ENCODE measurements around the gene BDP1.
"Not testable (repeated sequence)": the region's sequence is repeated elsewhere in the genome, so short reads cannot be mapped to it uniquely, and the experiment has no call there.

BDP1 gene, protein sequence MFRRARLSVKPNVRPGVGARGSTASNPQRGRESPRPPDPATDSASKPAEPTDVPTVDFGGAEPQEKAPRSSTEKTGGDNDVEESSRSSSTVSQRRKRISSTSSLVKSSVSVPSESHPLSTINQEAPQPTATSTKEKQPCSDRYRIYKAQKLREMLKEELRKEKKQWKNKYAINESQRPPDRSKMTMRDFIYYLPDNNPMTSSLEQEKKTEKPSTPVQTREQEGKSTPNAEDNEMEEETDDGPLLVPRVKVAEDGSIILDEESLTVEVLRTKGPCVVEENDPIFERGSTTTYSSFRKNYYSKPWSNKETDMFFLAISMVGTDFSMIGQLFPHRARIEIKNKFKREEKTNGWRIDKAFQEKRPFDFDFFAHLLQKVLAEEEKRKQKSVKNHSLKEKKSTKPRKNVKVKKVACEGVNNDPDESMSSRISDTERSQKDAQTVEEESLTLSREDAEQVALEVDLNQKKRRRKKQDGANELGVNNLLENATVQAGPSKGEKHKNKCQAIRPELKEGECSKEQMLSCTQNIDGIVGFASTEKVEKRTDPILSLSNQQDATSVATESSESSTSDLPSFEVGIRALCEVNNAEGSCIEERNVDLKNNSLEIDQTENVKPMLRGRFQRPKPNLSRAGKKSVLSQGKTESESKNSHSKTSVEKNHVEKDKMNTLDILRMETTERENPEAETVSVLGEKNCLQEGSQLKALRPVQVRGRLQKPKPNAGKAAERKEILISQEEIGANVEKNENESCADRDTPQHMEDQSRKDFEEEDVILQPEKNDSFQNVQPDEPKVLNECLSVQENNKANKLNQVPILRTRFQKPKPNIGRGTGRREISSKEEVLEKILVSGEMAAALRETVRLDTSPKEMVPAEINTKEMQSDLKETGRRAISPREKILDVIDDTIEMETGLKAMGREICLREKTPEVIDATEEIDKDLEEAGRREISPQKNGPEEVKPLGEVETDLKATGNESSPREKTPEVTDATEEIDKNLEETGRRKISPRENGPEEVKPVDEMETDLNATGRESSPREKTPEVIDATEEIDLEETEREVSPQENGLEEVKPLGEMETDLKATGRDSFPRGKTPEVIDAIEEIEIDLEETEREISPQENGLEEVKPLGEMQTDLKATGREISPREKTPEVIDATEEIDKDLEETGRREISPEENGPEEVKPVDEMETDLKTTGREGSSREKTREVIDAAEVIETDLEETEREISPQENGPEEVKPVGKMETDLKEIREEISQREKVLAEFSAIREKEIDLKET (N-terminal part only)

GRCh38 chr5:71455427-71456361, at the start of gene BDP1:
Gene BDP1, plus strand, starts transcription at chr5:71455651. Its CDS starts 227 bp downstream, at chr5:71455878.
- DNase-seq (ENCODE audit: low spot score) = peak; percentile 95

- DNase-seq (ENCODE audit: low spot score) = not testable (repeated sequence)
Measured at GRCh38 chr5:71410088-71410487, 45.4 kb upstream of the BDP1 start.

GRCh38 chr5:71415626-71416025, 39.8 kb upstream of the BDP1 start:
- DNase-seq (ENCODE audit: low spot score) = not testable (repeated sequence)

DNA sequence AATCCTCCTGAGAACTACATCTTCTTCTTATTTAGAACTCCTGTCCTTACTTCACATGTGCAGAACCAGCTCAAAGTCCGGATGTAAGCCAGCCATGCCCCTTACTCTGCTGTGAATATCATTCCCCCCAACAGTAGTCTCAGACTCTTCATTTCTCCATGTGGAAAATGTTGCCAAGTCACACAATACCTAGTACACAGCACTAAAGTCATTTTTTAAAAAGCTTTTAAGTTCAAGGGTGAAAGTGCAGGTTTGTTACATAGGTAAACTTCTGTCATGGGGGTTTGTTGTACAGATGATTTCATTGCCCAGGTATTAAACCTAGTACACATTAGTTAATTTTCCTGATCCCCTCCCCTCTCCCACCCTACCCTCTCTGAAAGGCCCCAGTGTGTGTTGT, 37.4 kb upstream of the BDP1 start:
- not testable (repeated sequence) for DNase-seq (ENCODE audit: low spot score)

DNA sequence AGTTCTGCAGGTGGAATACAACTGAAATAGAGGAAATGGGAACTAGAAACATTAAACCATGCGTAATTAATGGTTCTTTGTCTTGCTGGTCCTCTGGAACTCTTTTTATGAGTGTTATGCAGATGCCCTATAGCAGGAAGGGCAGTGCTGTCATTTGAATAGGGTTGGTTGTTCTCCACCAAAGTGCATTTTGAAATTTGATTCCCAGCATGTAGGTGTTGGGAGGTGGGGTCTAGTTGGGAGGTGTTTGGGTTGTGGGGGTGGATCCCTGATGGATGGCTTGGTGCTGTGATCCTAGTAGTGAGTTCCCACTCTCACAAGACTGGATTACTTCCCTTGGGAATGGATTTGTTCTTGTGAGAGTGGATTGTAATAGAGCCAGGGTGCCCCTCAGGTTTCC, 34.2 kb upstream of the BDP1 start:
- DNase-seq (ENCODE audit: low spot score) = not testable (repeated sequence)

- DNase-seq (ENCODE audit: low spot score) = not testable (repeated sequence)
Measured at GRCh38 chr5:71423896-71424295, 31.6 kb upstream of the BDP1 start.

GRCh38 chr5:71426686-71427474, 28.6 kb upstream of the BDP1 start:
- not testable (repeated sequence) for DNase-seq (ENCODE audit: low spot score)

- not testable (repeated sequence) for DNase-seq (ENCODE audit: low spot score)
Measured at GRCh38 chr5:71432410-71432809, 23.0 kb upstream of the BDP1 start.

DNA sequence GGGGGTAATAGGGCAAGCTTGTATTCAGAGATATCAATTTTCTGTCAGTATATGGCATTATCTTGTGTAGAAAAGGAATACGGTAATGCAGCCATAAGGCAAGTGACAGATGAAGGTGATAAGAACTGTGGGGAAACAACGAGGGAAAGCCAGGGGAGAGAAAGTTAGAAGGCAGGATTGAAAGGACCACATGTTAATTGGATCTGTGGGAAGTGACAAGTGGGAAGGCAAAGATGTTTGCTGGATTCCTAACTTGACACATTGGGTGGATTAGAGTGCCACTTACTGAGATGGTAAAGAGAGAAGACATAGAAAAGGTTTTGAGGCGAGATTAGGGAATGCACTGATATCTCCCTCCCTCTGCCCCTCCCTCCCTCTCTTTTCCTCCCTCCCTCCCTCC, 20.6 kb upstream of the BDP1 start:
- DNase-seq (ENCODE audit: low spot score) = not testable (repeated sequence)

GRCh38 chr5:71441564-71441963, 13.9 kb upstream of the BDP1 start:
- DNase-seq (ENCODE audit: low spot score) = not testable (repeated sequence)

DNA sequence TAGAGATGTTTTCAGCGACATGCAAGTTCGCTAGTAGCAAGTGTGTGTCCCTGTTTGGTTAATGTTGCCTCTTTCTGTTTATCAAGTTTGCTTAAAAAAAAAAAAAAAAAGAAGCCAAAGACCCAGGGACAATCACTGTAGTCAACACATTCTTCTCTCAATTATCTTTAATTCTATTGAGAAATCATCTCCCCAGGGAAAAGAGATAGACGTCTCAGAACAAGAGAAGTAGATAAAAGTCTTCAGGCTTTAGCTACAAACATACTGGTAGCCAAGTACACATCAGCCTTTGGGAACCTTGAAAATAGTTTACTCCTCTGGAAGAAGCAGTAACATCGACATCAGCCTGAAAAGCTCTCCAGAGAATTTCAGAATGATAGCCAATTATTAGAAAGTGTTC, 11.6 kb upstream of the BDP1 start:
- DNase-seq (ENCODE audit: low spot score) = not testable (repeated sequence)

- DNase-seq (ENCODE audit: low spot score) = not testable (repeated sequence)
Measured at GRCh38 chr5:71445015-71445414, 10.4 kb upstream of the BDP1 start.

DNA sequence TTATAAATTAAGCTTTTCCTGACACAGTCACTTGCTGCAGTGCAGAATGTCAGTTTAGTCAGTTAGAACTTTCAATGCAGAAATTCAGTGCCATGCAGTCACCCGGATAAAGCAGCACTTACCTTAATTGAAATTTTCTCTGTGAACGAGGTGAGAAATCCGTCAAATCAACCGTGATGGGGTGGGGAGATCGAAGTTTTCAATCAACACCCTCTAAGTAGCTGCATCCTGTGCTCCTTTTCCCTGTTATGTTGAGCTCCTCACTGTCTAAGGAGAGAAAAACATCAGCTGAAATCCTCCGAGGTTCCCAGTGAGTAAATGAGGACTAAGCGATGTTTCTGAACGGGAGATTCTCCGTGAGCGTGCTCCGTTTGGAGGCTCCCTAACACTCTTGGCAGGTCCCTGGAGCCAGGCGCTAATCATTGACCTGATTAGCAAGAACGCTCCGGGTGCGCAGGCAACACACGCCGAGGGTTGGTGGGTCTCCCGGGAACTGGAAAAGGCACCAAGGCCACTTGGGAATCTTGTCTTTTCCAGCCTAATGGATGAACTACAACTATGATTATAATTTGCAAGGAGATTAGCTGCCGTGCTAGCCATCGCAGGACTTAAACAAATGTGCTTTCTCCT, 9.8 kb upstream of the BDP1 start:
- DNase-seq (ENCODE audit: low spot score) = not testable (repeated sequence)

GRCh38 chr5:71446540-71447216, 8.8 kb upstream of the BDP1 start:
- not testable (repeated sequence) for DNase-seq (ENCODE audit: low spot score)

DNA sequence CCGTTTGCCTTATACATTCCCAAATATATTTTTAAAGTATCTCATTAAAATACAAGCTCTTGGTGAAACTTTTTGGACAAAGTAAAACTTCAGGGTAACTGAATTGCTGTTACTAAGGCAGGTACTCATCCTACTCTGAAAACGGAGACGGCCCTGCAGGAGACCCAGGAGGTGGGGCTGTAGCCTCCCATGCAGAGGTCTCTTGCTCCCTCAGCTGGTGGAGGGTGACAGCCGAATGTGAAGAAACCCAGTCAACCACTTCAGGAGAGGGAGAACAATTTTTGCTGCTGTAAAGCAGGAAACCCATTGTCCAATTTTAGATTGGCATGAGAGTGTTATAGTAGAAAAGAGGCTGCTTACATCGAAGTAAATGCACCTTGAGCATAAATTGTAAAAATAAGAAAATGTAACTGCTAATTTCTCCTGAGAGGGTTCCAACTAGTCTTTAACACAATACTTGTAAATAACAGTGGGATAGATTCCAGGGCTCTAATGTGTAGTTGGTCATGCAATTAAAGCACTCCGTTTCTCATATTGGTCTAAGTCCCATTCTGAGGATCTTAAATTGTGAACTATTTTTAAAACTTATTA, 8.1 kb upstream of the BDP1 start:
- DNase-seq (ENCODE audit: low spot score) = peak; percentile 49

GRCh38 chr5:71452876-71453275, 2.6 kb upstream of the BDP1 start:
- no peak for DNase-seq (ENCODE audit: low spot score)

DNA sequence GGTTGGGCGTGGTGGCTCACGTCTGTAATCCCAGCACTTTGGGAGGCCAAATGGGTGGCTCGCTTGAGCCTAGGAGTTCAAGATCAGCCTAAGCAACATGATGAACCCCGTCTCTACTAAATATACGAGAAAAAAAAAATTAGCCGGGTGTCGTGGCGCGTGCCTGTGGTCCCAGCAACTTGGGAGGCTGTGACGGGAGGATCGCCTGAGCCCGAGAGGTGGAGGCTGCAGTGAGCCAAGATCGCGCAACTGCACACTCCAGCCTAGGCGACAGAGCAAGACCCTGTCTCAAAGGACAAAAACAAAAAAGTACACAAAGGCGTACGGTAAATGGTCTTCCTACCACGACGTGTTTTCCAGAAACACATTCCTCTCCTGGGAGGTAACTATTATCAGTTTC, 538 bp upstream of the BDP1 start:
- no peak for DNase-seq (ENCODE audit: low spot score)

- DNase-seq (ENCODE audit: low spot score) = no peak
Measured at GRCh38 chr5:71456362-71456743, 902 bp downstream of the BDP1 start.

DNA sequence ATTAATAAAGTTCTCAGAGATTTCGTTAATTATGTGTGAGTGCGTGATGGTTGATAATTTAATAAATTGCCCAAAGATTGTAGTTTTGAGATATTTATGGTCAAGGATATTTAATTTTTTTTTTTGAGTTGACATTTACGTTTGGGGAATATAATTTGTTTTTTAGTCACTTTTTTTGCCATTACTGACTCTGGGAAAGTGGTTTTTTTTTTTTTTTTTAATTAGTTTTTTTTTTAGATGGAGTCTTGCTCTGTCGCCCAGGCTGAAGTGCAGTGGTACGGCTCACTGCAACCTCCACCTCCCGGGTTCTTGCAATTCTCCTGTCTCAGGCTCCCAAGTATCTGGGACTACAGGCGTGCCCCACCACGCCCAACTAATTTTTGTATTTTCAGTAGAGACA, 1.7 kb downstream of the BDP1 start:
- no peak for DNase-seq (ENCODE audit: low spot score)
